Calu3 (cell line): ENCODE measurements around the gene NMNAT2. TPM values are rescaled to one million over a fixed set of nuclear protein-coding genes. Genes with fewer than 3 reads are reported as not detected.

Source experiments
- BruUV-seq: library from RNA; stranded (reverse); fragments of 400-500 nt; replicated peaks from 2 replicates; lab custom pipeline; 2021; lab: Mats Ljungman, UMichigan
- CTCF ChIA-PET: fragments of 300-600 bp; sonication (Branson Sonifier 250); formaldehyde crosslinking; loops from one replicate; lab custom pipeline; 2022; ENCODE audit warnings: antibody characterized with exemption; lab: Charles Lee
- DNase-seq: peaks from one replicate; pipeline ENCODE4 v3.0.0; 2022
- H3K27ac Mint-ChIP-seq: one replicate; pipeline ENCODE4 v1.8.0; 2022; ENCODE audit warnings: mixed read lengths; ENCODE audit not compliant: unreplicated experiment
- H3K27me3 Mint-ChIP-seq: one replicate; pipeline ENCODE4 v1.8.0; 2022; ENCODE audit warnings: mixed read lengths; ENCODE audit not compliant: unreplicated experiment
- H3K36me3 Mint-ChIP-seq: one replicate; pipeline ENCODE4 v1.8.0; 2022; ENCODE audit warnings: mild to moderate bottlenecking, moderate library complexity, mixed read lengths; ENCODE audit not compliant: insufficient read depth, unreplicated experiment
- H3K4me1 Mint-ChIP-seq: one replicate; pipeline ENCODE4 v1.8.0; 2022; ENCODE audit warnings: mild to moderate bottlenecking, low read depth, mixed read lengths; ENCODE audit not compliant: unreplicated experiment
- H3K4me3 Mint-ChIP-seq: one replicate; pipeline ENCODE4 v1.8.0; 2022; ENCODE audit warnings: mild to moderate bottlenecking, low read depth, moderate library complexity, mixed read lengths; ENCODE audit not compliant: unreplicated experiment
- H3K9me3 Mint-ChIP-seq: one replicate; pipeline ENCODE4 v1.8.0; 2022; ENCODE audit warnings: low read depth, mixed read lengths; ENCODE audit not compliant: unreplicated experiment
- CTCF ChIP-seq: fragments of 200-600 bp; IDR thresholded peaks from one replicate; pipeline ENCODE4 v1.8.0; 2022; ENCODE audit warnings: antibody characterized with exemption; ENCODE audit not compliant: unreplicated experiment
- intact Hi-C: fragments of 100-400 bp; cut with micrococcal nuclease; formaldehyde crosslinking; loops from one replicate; pipeline ENCODE4 v1.10.0; 2022; ENCODE audit not compliant: unreplicated experiment
- total RNA-seq: library from RNA; stranded (reverse); gene quantifications from 2 replicates; pipeline ENCODE4 v1.2.3, GENCODE V29; 2022

The NMNAT2 gene
- total RNA-seq, 1 experiment from 2014 or later, result 0.26 TPM

GRCh38 chr1:183214021-183214970 is 203.9 kb downstream of the NMNAT2 start:
- no peaks in the 10 kb centered on the region for H3K9me3 Mint-ChIP-seq
- no peak overlapping the region for H3K27ac Mint-ChIP-seq
- BruUV-seq, result no TSS peak
- H3K4me3 Mint-ChIP-seq, result no peak overlapping the region
- H3K36me3 Mint-ChIP-seq, result peaks cover 87% of the 10 kb centered on the region
- no peaks in the 10 kb centered on the region for H3K27me3 Mint-ChIP-seq
- H3K4me1 Mint-ChIP-seq, result peaks cover 39% of the 10 kb centered on the region
- CTCF ChIA-PET, result interaction anchor here (0.7 kb wide), 1 partner anchor 485 kb away, joined by 3 read pairs; no protein-coding TSS in a partner anchor
- intact Hi-C loops, result no loop called here
- DNase-seq, result no peak
- TF ChIP-seq CTCF, result no peak

- Mint-ChIP-seq H3K4me3 (no peak overlapping the region), H3K9me3 (no peaks in the 10 kb centered on the region), H3K27me3 (no peaks in the 10 kb centered on the region), H3K36me3 (peaks cover 89% of the 10 kb centered on the region), H3K27ac (peak overlapping the region; percentile 24), H3K4me1 (peaks cover 45% of the 10 kb centered on the region)
- no peak for DNase-seq
- intact Hi-C loops, result no loop called here
- BruUV-seq, result no TSS peak
- TF ChIP-seq CTCF, result no peak
- CTCF ChIA-PET, result interaction anchor here (0.7 kb wide), 1 partner anchor 1899 kb away, joined by 5 read pairs; no protein-coding TSS in a partner anchor
Observed at GRCh38 chr1:183212870-183213269, 205.3 kb downstream of the NMNAT2 start.

- H3K9me3 Mint-ChIP-seq, result no peaks in the 10 kb centered on the region
- peaks cover 88% of the 10 kb centered on the region for H3K36me3 Mint-ChIP-seq
- peaks cover 52% of the 10 kb centered on the region for H3K4me1 Mint-ChIP-seq
- H3K27me3 Mint-ChIP-seq, result no peaks in the 10 kb centered on the region
- no peak for TF ChIP-seq CTCF
- intact Hi-C loops, result no loop called here
- H3K4me3 Mint-ChIP-seq, result no peak overlapping the region
- no peak for DNase-seq
- CTCF ChIA-PET, result no interaction called here
- H3K27ac Mint-ChIP-seq, result no peak overlapping the region
- BruUV-seq, result no TSS peak
Observed at GRCh38 chr1:183210681-183211080, 207.5 kb downstream of the NMNAT2 start.

GRCh38 chr1:183209533-183210158 is 208.5 kb downstream of the NMNAT2 start:
- H3K4me1 Mint-ChIP-seq, result peaks cover 60% of the 10 kb centered on the region
- BruUV-seq, result no TSS peak
- CTCF ChIA-PET, result interaction anchor here (0.6 to 1.1 kb wide), 4 partner anchors 18 to 109 kb away, joined by 3 to 4 read pairs (median 4); no protein-coding TSS in a partner anchor
- no peak for TF ChIP-seq CTCF
- H3K9me3 Mint-ChIP-seq, result no peaks in the 10 kb centered on the region
- intact Hi-C loops, result no loop called here
- peaks cover 91% of the 10 kb centered on the region for H3K36me3 Mint-ChIP-seq
- peak overlapping the region; percentile 43 for H3K27ac Mint-ChIP-seq
- no peak overlapping the region for H3K4me3 Mint-ChIP-seq
- DNase-seq, result peak; percentile 26
- no peaks in the 10 kb centered on the region for H3K27me3 Mint-ChIP-seq
